ENCODE results near the gene MCF2L. TPM values are rescaled to one million over a fixed set of nuclear protein-coding genes. Genes with fewer than 3 reads are reported as not detected.

Gene MCF2L
- total RNA-seq, 1 experiment from 2014 or later: 9.5 TPM

DNA sequence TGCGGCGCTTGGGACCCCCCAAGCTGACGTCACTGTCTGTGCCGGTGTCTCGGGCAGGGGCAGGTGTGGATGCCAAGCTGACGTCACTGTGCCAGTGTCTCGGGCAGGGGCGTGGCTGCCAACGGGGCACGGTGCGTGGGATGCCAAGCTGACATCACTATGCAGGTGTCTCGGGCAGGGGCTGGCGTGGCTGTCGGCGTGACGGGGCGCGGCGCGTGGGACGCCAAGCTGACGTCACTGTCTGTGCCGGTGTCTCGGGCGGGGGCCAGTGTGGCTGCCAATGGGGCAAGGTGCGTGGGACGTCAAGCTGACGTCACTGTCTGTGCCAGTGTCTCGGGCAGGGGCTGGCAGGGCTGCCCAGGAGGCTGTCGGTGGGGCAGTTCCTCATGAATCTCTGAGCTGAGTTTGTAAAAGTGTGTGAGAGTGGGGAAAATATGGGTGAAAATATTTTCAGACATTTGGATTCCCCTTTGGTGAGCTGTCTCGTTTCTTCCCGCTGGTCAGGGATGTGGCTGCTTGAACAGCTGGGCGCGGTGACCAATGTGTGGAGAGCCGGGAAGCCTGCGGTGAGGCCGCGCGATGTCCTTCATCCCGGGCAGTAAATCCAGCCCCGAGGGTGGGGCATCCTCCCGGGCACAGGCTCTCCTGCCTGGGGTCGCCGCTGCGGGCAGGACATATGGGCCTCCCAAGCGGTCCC is 25.2 kb downstream of the MCF2L start:
- BruUV-seq (replicated peaks): no TSS peak
- ChIA-PET CTCF (no interaction called here), POLR2A (ENCODE audit: low non-redundant PET) (no interaction called here)
- Histone ChIP-seq H3K27ac (ENCODE audit: low read depth, low read length, poor library complexity, severe bottlenecking) (no peak overlapping the region), H3K36me3 (ENCODE audit: insufficient read depth, low read length, poor library complexity, severe bottlenecking) (no peaks in the 10 kb centered on the region), H3K4me3 (ENCODE audit: low read depth, low read length, poor library complexity, severe bottlenecking) (no peak overlapping the region), H3K27me3 (replicated peaks; ENCODE audit: insufficient read depth, low read depth, low read length, poor library complexity) (no peaks in the 10 kb centered on the region), H3K9me3 (ENCODE audit: low read depth, low read length, poor library complexity, severe bottlenecking) (no peaks in the 10 kb centered on the region), H3K4me1 (ENCODE audit: insufficient read depth, low read length, poor library complexity, severe bottlenecking) (no peaks in the 10 kb centered on the region)
- intact Hi-C loops (cut with micrococcal nuclease; ENCODE audit: unreplicated experiment): no loop called here
- TF ChIP-seq CTCF (conservative IDR thresholded peaks at IDR 0.05; ENCODE audit: low read depth, low read length) (no peak), EZH2 (IDR thresholded peaks at IDR 0.05; ENCODE audit: borderline replicate concordance, low read depth, low read length, poor library complexity, severe bottlenecking) (no peak)
- DNase-seq (ENCODE audit: low spot score): no peak

GRCh38 chr13:112994781-112995355 is 25.9 kb downstream of the MCF2L start:
- no TSS peak for BruUV-seq (replicated peaks)
- H3K27me3 ChIP-seq (replicated peaks; ENCODE audit: insufficient read depth, low read depth, low read length, poor library complexity): no peaks in the 10 kb centered on the region
- CTCF ChIA-PET: no interaction called here

GRCh38 chr13:112995395-112996191 is 26.6 kb downstream of the MCF2L start:
- ChIA-PET POLR2A (ENCODE audit: low non-redundant PET) (no interaction called here), CTCF (no interaction called here)
- no peak for DNase-seq (ENCODE audit: low spot score)
- intact Hi-C loops (cut with micrococcal nuclease; ENCODE audit: unreplicated experiment): no loop called here
- no peaks in the 10 kb centered on the region for H3K27me3 ChIP-seq (replicated peaks; ENCODE audit: insufficient read depth, low read depth, low read length, poor library complexity)
- no TSS peak for BruUV-seq (replicated peaks)
- no peaks in the 10 kb centered on the region for H3K4me1 ChIP-seq (ENCODE audit: insufficient read depth, low read length, poor library complexity, severe bottlenecking)
- TF ChIP-seq EZH2 (IDR thresholded peaks at IDR 0.05; ENCODE audit: borderline replicate concordance, low read depth, low read length, poor library complexity, severe bottlenecking): no peak
- TF ChIP-seq CTCF (conservative IDR thresholded peaks at IDR 0.05; ENCODE audit: low read depth, low read length): no peak
- no peak overlapping the region for H3K4me3 ChIP-seq (ENCODE audit: low read depth, low read length, poor library complexity, severe bottlenecking)
- H3K27ac ChIP-seq (ENCODE audit: low read depth, low read length, poor library complexity, severe bottlenecking): no peak overlapping the region
- no peaks in the 10 kb centered on the region for H3K36me3 ChIP-seq (ENCODE audit: insufficient read depth, low read length, poor library complexity, severe bottlenecking)
- no peaks in the 10 kb centered on the region for H3K9me3 ChIP-seq (ENCODE audit: low read depth, low read length, poor library complexity, severe bottlenecking)

More at GRCh38 chr13:112994781-112995355, 25.9 kb downstream of the MCF2L start:
- H3K9me3 ChIP-seq (ENCODE audit: low read depth, low read length, poor library complexity, severe bottlenecking): no peaks in the 10 kb centered on the region
- H3K4me1 ChIP-seq (ENCODE audit: insufficient read depth, low read length, poor library complexity, severe bottlenecking): no peaks in the 10 kb centered on the region
- POLR2A ChIA-PET (ENCODE audit: low non-redundant PET): no interaction called here
- TF ChIP-seq EZH2 (IDR thresholded peaks at IDR 0.05; ENCODE audit: borderline replicate concordance, low read depth, low read length, poor library complexity, severe bottlenecking) (no peak), CTCF (conservative IDR thresholded peaks at IDR 0.05; ENCODE audit: low read depth, low read length) (no peak)
- no peaks in the 10 kb centered on the region for H3K36me3 ChIP-seq (ENCODE audit: insufficient read depth, low read length, poor library complexity, severe bottlenecking)
- no peak for DNase-seq (ENCODE audit: low spot score)
- intact Hi-C loops (cut with micrococcal nuclease; ENCODE audit: unreplicated experiment): no loop called here
- no peak overlapping the region for H3K27ac ChIP-seq (ENCODE audit: low read depth, low read length, poor library complexity, severe bottlenecking)
- H3K4me3 ChIP-seq (ENCODE audit: low read depth, low read length, poor library complexity, severe bottlenecking): no peak overlapping the region
